ENCODE data around the gene VIPR2. TPM values are rescaled to one million over a fixed set of nuclear protein-coding genes. Genes with fewer than 3 reads are reported as not detected.

The VIPR2 gene
- total and polyA plus RNA-seq, 2 donors, result 6.9 to 22.8 TPM

DNA sequence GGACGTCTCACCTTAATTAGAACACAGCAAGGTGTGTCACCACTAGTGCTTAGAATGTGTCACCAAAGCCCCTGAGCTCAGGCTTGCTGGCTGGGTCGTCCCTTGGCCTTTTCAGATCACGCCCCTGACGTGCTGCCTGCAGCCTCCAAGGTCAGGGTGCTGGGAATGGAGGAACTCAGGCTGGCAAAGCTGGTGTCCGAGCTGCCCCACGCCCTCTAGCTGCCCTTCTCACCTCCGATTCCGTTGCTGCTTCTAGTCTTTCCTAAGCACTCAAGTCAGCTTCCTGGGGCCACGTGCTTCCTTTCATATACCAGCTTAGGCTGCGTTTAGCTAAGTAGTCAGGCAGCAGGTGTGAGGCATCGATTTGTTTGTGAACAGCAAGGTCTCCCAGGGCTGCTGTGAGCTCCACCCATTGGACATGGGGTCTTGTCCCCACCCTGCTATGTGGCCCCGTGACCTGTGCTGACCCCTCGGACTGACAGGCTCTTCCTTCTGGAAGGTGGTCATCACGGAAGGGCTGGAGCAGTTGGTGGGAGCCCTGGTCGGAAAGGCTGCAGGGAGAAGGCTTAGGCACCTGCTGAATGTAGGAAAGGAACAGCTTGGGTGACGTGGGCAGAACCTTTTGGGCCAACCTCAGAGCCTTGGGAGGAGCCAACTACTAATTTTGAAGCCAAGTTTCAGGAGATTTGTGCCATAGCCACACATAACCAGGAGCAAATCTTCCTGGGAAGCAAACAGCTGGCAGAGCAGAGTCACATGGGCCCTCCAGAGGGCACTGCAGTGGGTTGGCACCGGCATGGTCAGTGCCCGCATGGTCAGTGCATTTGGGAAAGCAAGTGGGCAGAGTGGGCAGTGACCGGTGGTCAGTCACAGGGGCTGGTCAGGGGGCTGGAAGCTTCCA, 28.8 kb downstream of the VIPR2 start:
- Histone ChIP-seq H3K4me3 (ENCODE audit: low read length in 2 of 2) (no peak overlapping the region), H3K27ac (ENCODE audit: low read depth in 1 of 2, low read length in 1 of 2) (peak overlapping the region; percentile 26 to 55), H3K27me3 (ENCODE audit: control insufficient read depth in 2 of 2, insufficient read depth in 1 of 2, low read length in 1 of 2) (peaks cover 0 to 15% of the 10 kb centered on the region in 2 donors), H3K4me1 (ENCODE audit: control insufficient read depth in 2 of 2, insufficient read depth in 2 of 2, low read length in 2 of 2) (peaks cover 20 to 46% of the 10 kb centered on the region in 2 donors), H3K36me3 (ENCODE audit: control insufficient read depth in 2 of 2, insufficient read depth in 2 of 2, low read length in 1 of 2) (peaks cover 9 to 20% of the 10 kb centered on the region in 2 donors), H3K9me3 (ENCODE audit: control insufficient read depth in 2 of 2, insufficient read depth in 1 of 2, low read length in 1 of 2) (no peaks in the 10 kb centered on the region)
- 59% methylated on average over 19 of the region's 19 CpGs for WGBS
- DNase-seq (ENCODE audit: low read depth in 6 of 9, low spot score in 9 of 9), result peak in 6 of 9 donors; percentile 21 to 69 (median 44)

GRCh38 chr7:159114981-159115380, 29.7 kb downstream of the VIPR2 start:
- peaks cover 20 to 40% of the 10 kb centered on the region in 2 donors for H3K4me1 ChIP-seq (ENCODE audit: control insufficient read depth in 2 of 2, insufficient read depth in 2 of 2, low read length in 2 of 2)
- WGBS, result 84% methylated on average over 7 of the region's 7 CpGs
- H3K27ac ChIP-seq (ENCODE audit: low read depth in 1 of 2, low read length in 1 of 2), result no peak overlapping the region
- no peak overlapping the region for H3K4me3 ChIP-seq (ENCODE audit: low read length in 2 of 2)
- peaks cover 0 to 15% of the 10 kb centered on the region in 2 donors for H3K27me3 ChIP-seq (ENCODE audit: control insufficient read depth in 2 of 2, insufficient read depth in 1 of 2, low read length in 1 of 2)
- DNase-seq (ENCODE audit: low read depth in 6 of 9, low spot score in 9 of 9), result no peak
- peaks cover 9 to 20% of the 10 kb centered on the region in 2 donors for H3K36me3 ChIP-seq (ENCODE audit: control insufficient read depth in 2 of 2, insufficient read depth in 2 of 2, low read length in 1 of 2)
- H3K9me3 ChIP-seq (ENCODE audit: control insufficient read depth in 2 of 2, insufficient read depth in 1 of 2, low read length in 1 of 2), result no peaks in the 10 kb centered on the region

- 86% methylated on average over 7 of the region's 7 CpGs for WGBS
- H3K27ac ChIP-seq (ENCODE audit: low read depth in 1 of 2, low read length in 1 of 2), result no peak overlapping the region
- peaks cover 9 to 23% of the 10 kb centered on the region in 2 donors for H3K36me3 ChIP-seq (ENCODE audit: control insufficient read depth in 2 of 2, insufficient read depth in 2 of 2, low read length in 1 of 2)
- no peaks in the 10 kb centered on the region for H3K9me3 ChIP-seq (ENCODE audit: control insufficient read depth in 2 of 2, insufficient read depth in 1 of 2, low read length in 1 of 2)
- H3K4me3 ChIP-seq (ENCODE audit: low read length in 2 of 2), result no peak overlapping the region
- peaks cover 0 to 15% of the 10 kb centered on the region in 2 donors for H3K27me3 ChIP-seq (ENCODE audit: control insufficient read depth in 2 of 2, insufficient read depth in 1 of 2, low read length in 1 of 2)
- peaks cover 20 to 41% of the 10 kb centered on the region in 2 donors for H3K4me1 ChIP-seq (ENCODE audit: control insufficient read depth in 2 of 2, insufficient read depth in 2 of 2, low read length in 2 of 2)
- no peak for DNase-seq (ENCODE audit: low read depth in 6 of 9, low spot score in 9 of 9)
Observed at GRCh38 chr7:159114096-159114495, 30.6 kb downstream of the VIPR2 start.

GRCh38 chr7:159113056-159113455, 31.6 kb downstream of the VIPR2 start:
- Histone ChIP-seq H3K27ac (ENCODE audit: low read depth in 1 of 2, low read length in 1 of 2) (no peak overlapping the region), H3K4me1 (ENCODE audit: control insufficient read depth in 2 of 2, insufficient read depth in 2 of 2, low read length in 2 of 2) (peaks cover 26 to 46% of the 10 kb centered on the region in 2 donors), H3K4me3 (ENCODE audit: low read length in 2 of 2) (no peak overlapping the region), H3K27me3 (ENCODE audit: control insufficient read depth in 2 of 2, insufficient read depth in 1 of 2, low read length in 1 of 2) (peaks cover 0 to 15% of the 10 kb centered on the region in 2 donors), H3K9me3 (ENCODE audit: control insufficient read depth in 2 of 2, insufficient read depth in 1 of 2, low read length in 1 of 2) (no peaks in the 10 kb centered on the region), H3K36me3 (ENCODE audit: control insufficient read depth in 2 of 2, insufficient read depth in 2 of 2, low read length in 1 of 2) (peaks cover 7 to 19% of the 10 kb centered on the region in 2 donors)
- DNase-seq (ENCODE audit: low read depth in 6 of 9, low spot score in 9 of 9), result no peak
- WGBS, result 41% methylated on average over 8 of the region's 8 CpGs

GRCh38 chr7:159112136-159113011, 32.3 kb downstream of the VIPR2 start:
- WGBS, result 56% methylated on average over 48 of the region's 48 CpGs
- Histone ChIP-seq H3K27me3 (ENCODE audit: control insufficient read depth in 2 of 2, insufficient read depth in 1 of 2, low read length in 1 of 2) (peaks cover 0 to 18% of the 10 kb centered on the region in 2 donors), H3K4me3 (ENCODE audit: low read length in 2 of 2) (no peak overlapping the region)

DNA sequence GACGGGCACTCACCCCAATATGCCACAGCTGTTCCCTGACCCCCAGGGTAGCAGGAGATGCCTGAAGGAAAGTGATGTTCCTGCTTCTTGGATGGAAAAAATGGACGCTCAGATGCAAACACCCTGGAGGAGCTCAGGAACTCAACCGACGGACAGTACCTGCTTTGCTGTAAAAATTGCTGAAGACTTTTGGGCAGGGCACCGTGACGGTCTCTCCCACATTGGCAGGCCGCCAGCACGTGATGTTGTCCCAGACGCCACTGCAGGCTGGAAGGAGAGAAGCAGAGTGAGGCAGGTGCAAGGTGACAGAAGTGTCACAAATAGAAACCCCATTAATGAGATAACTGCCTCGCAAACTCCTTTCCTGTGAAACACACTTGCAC, 35.0 kb downstream of the VIPR2 start:
- 89% methylated on average over 10 of the region's 10 CpGs for WGBS

More at GRCh38 chr7:159112136-159113011, 32.3 kb downstream of the VIPR2 start:
- peaks cover 27 to 46% of the 10 kb centered on the region in 2 donors for H3K4me1 ChIP-seq (ENCODE audit: control insufficient read depth in 2 of 2, insufficient read depth in 2 of 2, low read length in 2 of 2)
- H3K27ac ChIP-seq (ENCODE audit: low read depth in 1 of 2, low read length in 1 of 2), result no peak overlapping the region
- peaks cover 9 to 13% of the 10 kb centered on the region in 2 donors for H3K36me3 ChIP-seq (ENCODE audit: control insufficient read depth in 2 of 2, insufficient read depth in 2 of 2, low read length in 1 of 2)
- H3K9me3 ChIP-seq (ENCODE audit: control insufficient read depth in 2 of 2, insufficient read depth in 1 of 2, low read length in 1 of 2), result no peaks in the 10 kb centered on the region
- peak in 1 of 9 donors; percentile 28 for DNase-seq (ENCODE audit: low read depth in 6 of 9, low spot score in 9 of 9)

GRCh38 chr7:159108941-159109652, 35.6 kb downstream of the VIPR2 start:
- Histone ChIP-seq H3K9me3 (ENCODE audit: control insufficient read depth in 2 of 2, insufficient read depth in 1 of 2, low read length in 1 of 2) (peaks cover 0 to 4% of the 10 kb centered on the region in 2 donors), H3K4me3 (ENCODE audit: low read length in 2 of 2) (no peak overlapping the region), H3K27ac (ENCODE audit: low read depth in 1 of 2, low read length in 1 of 2) (no peak overlapping the region), H3K36me3 (ENCODE audit: control insufficient read depth in 2 of 2, insufficient read depth in 2 of 2, low read length in 1 of 2) (peaks cover 8 to 21% of the 10 kb centered on the region in 2 donors), H3K27me3 (ENCODE audit: control insufficient read depth in 2 of 2, insufficient read depth in 1 of 2, low read length in 1 of 2) (peaks cover 0 to 18% of the 10 kb centered on the region in 2 donors), H3K4me1 (ENCODE audit: control insufficient read depth in 2 of 2, insufficient read depth in 2 of 2, low read length in 2 of 2) (peaks cover 25 to 41% of the 10 kb centered on the region in 2 donors)
- WGBS, result 87% methylated on average over 9 of the region's 9 CpGs
- no peak for DNase-seq (ENCODE audit: low read depth in 6 of 9, low spot score in 9 of 9)

More for the DNA sequence above, 35.0 kb downstream of the VIPR2 start:
- Histone ChIP-seq H3K9me3 (ENCODE audit: control insufficient read depth in 2 of 2, insufficient read depth in 1 of 2, low read length in 1 of 2) (peaks cover 0 to 4% of the 10 kb centered on the region in 2 donors), H3K36me3 (ENCODE audit: control insufficient read depth in 2 of 2, insufficient read depth in 2 of 2, low read length in 1 of 2) (peaks cover 8 to 16% of the 10 kb centered on the region in 2 donors), H3K27ac (ENCODE audit: low read depth in 1 of 2, low read length in 1 of 2) (no peak overlapping the region), H3K27me3 (ENCODE audit: control insufficient read depth in 2 of 2, insufficient read depth in 1 of 2, low read length in 1 of 2) (peaks cover 0 to 18% of the 10 kb centered on the region in 2 donors), H3K4me3 (ENCODE audit: low read length in 2 of 2) (no peak overlapping the region), H3K4me1 (ENCODE audit: control insufficient read depth in 2 of 2, insufficient read depth in 2 of 2, low read length in 2 of 2) (peaks cover 25 to 41% of the 10 kb centered on the region in 2 donors)
- DNase-seq (ENCODE audit: low read depth in 6 of 9, low spot score in 9 of 9), result no peak

- Histone ChIP-seq H3K36me3 (ENCODE audit: control insufficient read depth in 2 of 2, insufficient read depth in 2 of 2, low read length in 1 of 2) (peaks cover 8 to 27% of the 10 kb centered on the region in 2 donors), H3K4me3 (ENCODE audit: low read length in 2 of 2) (no peak overlapping the region), H3K9me3 (ENCODE audit: control insufficient read depth in 2 of 2, insufficient read depth in 1 of 2, low read length in 1 of 2) (peaks cover 0 to 4% of the 10 kb centered on the region in 2 donors), H3K27ac (ENCODE audit: low read depth in 1 of 2, low read length in 1 of 2) (no peak overlapping the region), H3K4me1 (ENCODE audit: control insufficient read depth in 2 of 2, insufficient read depth in 2 of 2, low read length in 2 of 2) (peaks cover 25 to 41% of the 10 kb centered on the region in 2 donors), H3K27me3 (ENCODE audit: control insufficient read depth in 2 of 2, insufficient read depth in 1 of 2, low read length in 1 of 2) (peaks cover 0 to 16% of the 10 kb centered on the region in 2 donors)
- 89% methylated on average over 2 of the region's 2 CpGs for WGBS
- no peak for DNase-seq (ENCODE audit: low read depth in 6 of 9, low spot score in 9 of 9)
Observed at GRCh38 chr7:159108491-159108890, 36.2 kb downstream of the VIPR2 start.

Measured in thymus (tissue), 11 donors.